Heart left ventricle (tissue), 16 donors: ENCODE data around the gene OR51E2. TPM values are rescaled to one million over a fixed set of nuclear protein-coding genes. Genes with fewer than 3 reads are reported as not detected.

Experiments used
- ATAC-seq, 4 donors: fragments of 200-7000 bp; cut with Tn5 transposase; one replicate each; pipeline ENCODE4 v1.9.1; 2020 to 2022; ENCODE audit warnings: moderate library complexity in 4 of 4, mild to moderate bottlenecking in 3 of 4, moderate number of reproducible peaks in 1 of 4
- DNase-seq, 5 donors: peaks; one replicate each; pipeline ENCODE4 v3.0.0-alpha.2; 2020
- H3K27ac ChIP-seq, 12 donors: fragments of 200-600 bp; sonication (generic) in 4 of 12; one replicate each; pipeline versions ENCODE4 v1.5.0 to v1.8.0; 2016 to 2022; ENCODE audit warnings: mild to moderate bottlenecking in 2 of 12
- H3K27me3 ChIP-seq, 9 donors: fragments of 200-600 bp; sonication (generic) in 2 of 9; one replicate each; pipeline versions ENCODE4 v1.5.1 to v1.8.0; 2016 to 2022; ENCODE audit warnings: mild to moderate bottlenecking in 3 of 9
- H3K36me3 ChIP-seq, 9 donors: fragments of 200-600 bp; sonication (generic) in 2 of 9; one replicate each; pipeline versions ENCODE4 v1.5.0 to v1.8.0; 2018 to 2022; ENCODE audit warnings: mild to moderate bottlenecking in 2 of 9
- H3K4me1 ChIP-seq, 12 donors: fragments of 200-600 bp; sonication (generic) in 4 of 12; one replicate each; pipeline versions ENCODE4 v1.5.0 to v1.8.0; 2016 to 2022; ENCODE audit warnings: mild to moderate bottlenecking in 3 of 12
- H3K4me3 ChIP-seq, 12 donors: fragments of 200-600 bp; sonication (generic) in 4 of 12; one replicate each; pipeline versions ENCODE4 v1.5.0 to v1.8.0; 2017 to 2022; ENCODE audit warnings: mild to moderate bottlenecking in 9 of 12, moderate library complexity in 4 of 12
- H3K9me3 ChIP-seq, 12 donors: fragments of 200-600 bp; sonication (generic) in 4 of 12; one replicate each; pipeline versions ENCODE4 v1.5.0 to v1.8.0; 2016 to 2022; ENCODE audit warnings: mild to moderate bottlenecking in 1 of 12
- POLR2A ChIP-seq, 2 donors: fragments of 450-650 bp; IDR thresholded peaks; one replicate each; pipeline ENCODE4 v1.6.1; 2017; ENCODE audit warnings: antibody characterized with exemption in 2 of 2, mild to moderate bottlenecking in 2 of 2, moderate library complexity in 2 of 2
- WGBS, 4 donors: extraction: QIAGEN DNeasy Blood & Tissue Kit in 2 of 4; methylation state at CpG; one replicate each; pipeline versions ENCODE4 v1.1.5 to v1.1.7; 2013 to 2018; 5-methylcytosine and 5-hydroxymethylcytosine counted together
- intact Hi-C, 10 donors: fragments of 100-400 bp; cut with DNase I; formaldehyde crosslinking; loops; one replicate each; pipeline versions ENCODE4 v1.11.1 to v1.14.2; 2022
- polyA plus RNA-seq, 2 donors: library from polyadenylated mRNA; stranded (reverse); fragments of 200-250 nt; gene quantifications; one replicate each; pipeline ENCODE4 v1.2.3, GENCODE V29; 2013
- total RNA-seq, 9 donors: library from RNA; depleted of rRNA in 2 of 9; stranded (reverse); fragments of >200 nt in 2 of 9; fragmentation: NEBNext Ultra II Directional in 3 of 9; extraction: Animal tissue kit (Norgen Biotek cat#: 25700) in 3 of 9; gene quantifications; one replicate each; pipeline versions ENCODE4 v1.1.0 to v1.2.4, GENCODE V29; 2016 to 2023
- TF ChIP-seq, protein P1 (sequence below), 12 donors: fragments of 200-600 bp; sonication (generic) in 4 of 12; IDR thresholded peaks; one replicate each; pipeline versions ENCODE4 v1.5.0 to v1.8.0; 2018 to 2022; ENCODE audit warnings: antibody characterized with exemption in 12 of 12, mild to moderate bottlenecking in 5 of 12
- donor health status: ischemic (EF 13 %, LVEDD 7.1; RV severe dilation, severe dysfunction).
- donor health status: healthy with polysubstance abuse.
- donor health status: DM: no; HTN: yes; CAD: no.
- donor health status: DM: no; HTN: no; CAD: no.
- donor health status: ischemic (EF 25% LVEDD 6.9; RV normal size, moderate dysfunction).
- donor health status: ischemic (EF 25% LVEDD 5.7; RV mildly dilated, moderate dysfunction).
- donor health status: healthy.
- donor health status: DM: yes; HTN: yes; CAD: no.
- donor health status: ischemic (EF 35%, LVEDD 5.7; RV mildly dilated, moderate dysfunction).
- donor health status: nonischemic (EF 11% LVEDD 7.7; RV severe dilation, severe dysfunction).
- donor health status: DM: yes; HTN: yes; CAD: no.
- donor health status: PGD.
- donor health status: ischemic (EF 29% LVEDD 5.4; RV normal size, mild dysfunction).
- donor health status: nonischemic (EF 23%, LVEDD 6.1; RV moderate dilation, normal function).

Gene OR51E2
- total and polyA plus RNA-seq, 11 donors = 0.08 to 0.50 (median 0.25) TPM; not detected in 4

DNA sequence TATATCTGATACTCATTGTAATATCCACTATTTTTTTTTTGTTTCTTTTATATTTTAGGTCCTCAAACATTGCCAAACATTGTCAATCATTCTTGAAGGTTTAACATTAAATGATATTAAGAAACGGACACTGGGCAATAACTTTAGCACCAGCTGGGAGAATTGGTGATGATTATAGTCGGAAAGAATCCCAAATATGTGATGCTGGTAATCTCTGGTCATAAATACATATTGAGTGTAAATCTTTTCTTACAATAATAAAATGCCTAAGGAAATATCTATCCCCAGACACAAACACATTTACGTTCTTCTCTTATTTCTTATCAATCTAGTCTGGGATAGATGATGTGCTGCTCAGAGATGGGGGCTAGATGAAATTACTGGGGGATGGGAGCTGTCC is 25.2 kb downstream of the OR51E2 start:
- H3K4me1 ChIP-seq = peaks cover 0 to 3% (median 0%) of the 10 kb centered on the region in 12 donors
- H3K9me3 ChIP-seq = no peaks in the 10 kb centered on the region
- H3K27ac ChIP-seq = no peak overlapping the region
- no peaks in the 10 kb centered on the region for H3K36me3 ChIP-seq
- 54 to 61% (median 56%) methylated on average over 3 of the region's 3 CpGs for WGBS, 4 donors
- no peak overlapping the region for H3K4me3 ChIP-seq
- no peak for ATAC-seq
- no peaks in the 10 kb centered on the region for H3K27me3 ChIP-seq
- intact Hi-C loops = no loop called here
- TF ChIP-seq, protein P1, sequence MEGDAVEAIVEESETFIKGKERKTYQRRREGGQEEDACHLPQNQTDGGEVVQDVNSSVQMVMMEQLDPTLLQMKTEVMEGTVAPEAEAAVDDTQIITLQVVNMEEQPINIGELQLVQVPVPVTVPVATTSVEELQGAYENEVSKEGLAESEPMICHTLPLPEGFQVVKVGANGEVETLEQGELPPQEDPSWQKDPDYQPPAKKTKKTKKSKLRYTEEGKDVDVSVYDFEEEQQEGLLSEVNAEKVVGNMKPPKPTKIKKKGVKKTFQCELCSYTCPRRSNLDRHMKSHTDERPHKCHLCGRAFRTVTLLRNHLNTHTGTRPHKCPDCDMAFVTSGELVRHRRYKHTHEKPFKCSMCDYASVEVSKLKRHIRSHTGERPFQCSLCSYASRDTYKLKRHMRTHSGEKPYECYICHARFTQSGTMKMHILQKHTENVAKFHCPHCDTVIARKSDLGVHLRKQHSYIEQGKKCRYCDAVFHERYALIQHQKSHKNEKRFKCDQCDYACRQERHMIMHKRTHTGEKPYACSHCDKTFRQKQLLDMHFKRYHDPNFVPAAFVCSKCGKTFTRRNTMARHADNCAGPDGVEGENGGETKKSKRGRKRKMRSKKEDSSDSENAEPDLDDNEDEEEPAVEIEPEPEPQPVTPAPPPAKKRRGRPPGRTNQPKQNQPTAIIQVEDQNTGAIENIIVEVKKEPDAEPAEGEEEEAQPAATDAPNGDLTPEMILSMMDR (IDR thresholded peaks at IDR 0.05) = no peak
- no peak for DNase-seq

GRCh38 chr11:4671741-4672140 is 25.9 kb downstream of the OR51E2 start:
- no peak for DNase-seq
- intact Hi-C loops = no loop called here
- Histone ChIP-seq H3K36me3 (no peaks in the 10 kb centered on the region), H3K27ac (no peak overlapping the region), H3K4me1 (peaks cover 0 to 3% (median 0%) of the 10 kb centered on the region in 12 donors), H3K4me3 (no peak overlapping the region), H3K9me3 (no peaks in the 10 kb centered on the region), H3K27me3 (no peaks in the 10 kb centered on the region)
- WGBS, 4 donors = 46 to 67% (median 58%) methylated on average over 2 of the region's 2 CpGs
- no peak for TF ChIP-seq POLR2A (IDR thresholded peaks at IDR 0.05)
- TF ChIP-seq, protein P1 (IDR thresholded peaks at IDR 0.05) = no peak
- no peak for ATAC-seq

DNA sequence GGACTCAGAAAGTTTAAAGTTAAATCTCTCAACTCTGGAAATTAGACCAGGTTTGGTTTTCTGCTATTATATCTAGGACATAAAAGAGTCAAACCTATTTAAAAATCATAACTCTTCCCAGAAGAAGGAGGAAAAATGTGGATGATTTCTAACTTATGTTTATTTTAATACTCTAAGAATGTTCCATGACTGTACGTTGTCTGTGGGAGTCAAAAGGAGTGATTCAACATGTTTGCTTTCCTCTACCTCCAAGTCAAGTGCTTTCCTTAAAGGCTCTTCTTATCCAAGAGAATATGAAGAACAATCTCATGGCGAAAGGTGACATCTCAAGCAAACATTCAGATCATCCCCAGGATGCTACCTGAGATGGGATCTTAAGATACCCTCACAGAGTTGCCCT is 32.2 kb downstream of the OR51E2 start:
- intact Hi-C loops = no loop called here
- Histone ChIP-seq H3K36me3 (no peaks in the 10 kb centered on the region), H3K27ac (no peak overlapping the region), H3K9me3 (no peaks in the 10 kb centered on the region), H3K4me1 (no peaks in the 10 kb centered on the region), H3K27me3 (no peaks in the 10 kb centered on the region), H3K4me3 (no peak overlapping the region)
- ATAC-seq (no peak), DNase-seq (no peak)
- WGBS, 4 donors = 80 to 93% (median 87%) methylated on average over 2 of the region's 2 CpGs
- TF ChIP-seq, protein P1 (IDR thresholded peaks at IDR 0.05) = no peak
- no peak for TF ChIP-seq POLR2A (IDR thresholded peaks at IDR 0.05)

GRCh38 chr11:4664786-4665185 is 32.9 kb downstream of the OR51E2 start:
- no peak for ATAC-seq
- H3K9me3 ChIP-seq = no peaks in the 10 kb centered on the region
- TF ChIP-seq, protein P1 (IDR thresholded peaks at IDR 0.05) = no peak
- TF ChIP-seq POLR2A (IDR thresholded peaks at IDR 0.05) = no peak
- 82 to 95% (median 93%) methylated on average over 3 of the region's 3 CpGs for WGBS, 4 donors
- H3K4me1 ChIP-seq = no peaks in the 10 kb centered on the region
- intact Hi-C loops = no loop called here
- DNase-seq = no peak
- no peaks in the 10 kb centered on the region for H3K27me3 ChIP-seq
- H3K27ac ChIP-seq = no peak overlapping the region
- no peak overlapping the region for H3K4me3 ChIP-seq
- H3K36me3 ChIP-seq = no peaks in the 10 kb centered on the region
